Activated CD8-positive, alpha-beta memory T cell treated with anti-CD3 and anti-CD28 coated beads for 48 hours (primary cell): ENCODE data around the gene PATL1.
A peak's percentile ranks its signal among the peaks of the same experiment; 100 is the strongest.

ENCODE experiments used
- DNase-seq, 3 experiments: peaks; one replicate each; pipeline ENCODE4 v3.0.0-alpha.2; 2020; ENCODE audit warnings: low read depth in 2 of 3, low spot score in 2 of 3

The PATL1 gene

GRCh38 chr11:59615637-59616395 is 53.0 kb downstream of the PATL1 start, which contains the start of gene OSBP:
Gene OSBP, minus strand, starts transcription at chr11:59615774. Its CDS starts 110 bp downstream, at chr11:59615664.
- peak; percentile 82 to 91 (median 85) for DNase-seq

GRCh38 chr11:59615120-59615636 is 53.7 kb downstream of the PATL1 start:
- DNase-seq, result peak; percentile 16 to 32 (median 24)

- DNase-seq, result no peak
These were observed 54.3 kb downstream of the PATL1 start for GRCh38 chr11:59614277-59615119.

GRCh38 chr11:59611570-59612565 is 57.0 kb downstream of the PATL1 start:
- no peak for DNase-seq

- no peak for DNase-seq
These were observed 58.5 kb downstream of the PATL1 start for GRCh38 chr11:59610289-59610688.

- DNase-seq, result no peak
These were observed 61.0 kb downstream of the PATL1 start for GRCh38 chr11:59607703-59608454.

GRCh38 chr11:59602432-59602831 is 66.4 kb downstream of the PATL1 start:
- DNase-seq, result no peak

GRCh38 chr11:59601788-59602187 is 67.0 kb downstream of the PATL1 start:
- DNase-seq, result no peak

GRCh38 chr11:59600636-59601035 is 68.2 kb downstream of the PATL1 start:
- no peak for DNase-seq

GRCh38 chr11:59600234-59600633 is 68.6 kb downstream of the PATL1 start:
- DNase-seq, result no peak

- DNase-seq, result no peak
These were observed 69.9 kb downstream of the PATL1 start for GRCh38 chr11:59598961-59599360.
